HEK293T (cell line): ENCODE data around the gene SETBP1.

ENCODE experiments used
- CTBP1 ChIP-seq: fragments of 450-650 bp; IDR thresholded peaks from 2 replicates; pipeline ENCODE4 v1.6.1; 2016; ENCODE audit warnings: borderline replicate concordance
- ELF4 ChIP-seq: fragments of 450-650 bp; IDR thresholded peaks from 2 replicates; pipeline ENCODE4 v1.6.1; 2017; ENCODE audit warnings: antibody characterized with exemption
- FOXM1 ChIP-seq: fragments of 450-650 bp; IDR thresholded peaks from 2 replicates; pipeline ENCODE4 v1.6.1; 2017; ENCODE audit warnings: mild to moderate bottlenecking, borderline replicate concordance
- SP1 ChIP-seq: fragments of 450-650 bp; IDR thresholded peaks from 2 replicates; pipeline ENCODE4 v1.6.1; 2017

DNA sequence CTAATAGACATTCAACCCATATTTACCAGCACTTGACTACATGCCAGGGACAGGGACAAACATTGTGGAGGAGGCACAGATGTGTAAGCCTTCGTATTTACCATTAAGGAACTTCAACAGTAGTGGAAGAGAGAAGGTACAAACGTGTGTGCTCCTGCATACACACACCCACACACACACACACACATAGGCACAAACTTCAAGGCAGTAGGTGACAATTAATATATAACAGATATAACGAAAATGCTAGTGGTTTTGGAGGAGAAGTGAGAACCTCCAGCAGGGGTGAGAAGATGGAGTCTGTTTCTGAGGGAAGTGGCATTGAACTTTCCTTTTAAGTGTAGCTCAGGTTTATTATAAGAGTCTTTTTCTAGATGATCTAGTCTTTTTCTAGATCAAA lies 231.1 kb downstream of the SETBP1 start:
- TF ChIP-seq ELF4 (no peak), FOXM1 (no peak), CTBP1 (no peak), SP1 (no peak)
